C4-2B (cell line): ENCODE measurements around the gene WHRN.

Experiments used
- H3K27ac ChIP-seq: fragments of 450-650 bp; 2 replicates; pipeline ENCODE4 v1.5.1; 2017
- ZFX ChIP-seq: fragments of 450-650 bp; IDR thresholded peaks from 2 replicates; pipeline ENCODE4 v1.6.1; 2017
- TF ChIP-seq, protein P1 (sequence below): fragments of 450-650 bp; conservative IDR thresholded peaks from 2 replicates; pipeline ENCODE4 v1.5.1; 2017; ENCODE audit warnings: mild to moderate bottlenecking

The WHRN gene

DNA sequence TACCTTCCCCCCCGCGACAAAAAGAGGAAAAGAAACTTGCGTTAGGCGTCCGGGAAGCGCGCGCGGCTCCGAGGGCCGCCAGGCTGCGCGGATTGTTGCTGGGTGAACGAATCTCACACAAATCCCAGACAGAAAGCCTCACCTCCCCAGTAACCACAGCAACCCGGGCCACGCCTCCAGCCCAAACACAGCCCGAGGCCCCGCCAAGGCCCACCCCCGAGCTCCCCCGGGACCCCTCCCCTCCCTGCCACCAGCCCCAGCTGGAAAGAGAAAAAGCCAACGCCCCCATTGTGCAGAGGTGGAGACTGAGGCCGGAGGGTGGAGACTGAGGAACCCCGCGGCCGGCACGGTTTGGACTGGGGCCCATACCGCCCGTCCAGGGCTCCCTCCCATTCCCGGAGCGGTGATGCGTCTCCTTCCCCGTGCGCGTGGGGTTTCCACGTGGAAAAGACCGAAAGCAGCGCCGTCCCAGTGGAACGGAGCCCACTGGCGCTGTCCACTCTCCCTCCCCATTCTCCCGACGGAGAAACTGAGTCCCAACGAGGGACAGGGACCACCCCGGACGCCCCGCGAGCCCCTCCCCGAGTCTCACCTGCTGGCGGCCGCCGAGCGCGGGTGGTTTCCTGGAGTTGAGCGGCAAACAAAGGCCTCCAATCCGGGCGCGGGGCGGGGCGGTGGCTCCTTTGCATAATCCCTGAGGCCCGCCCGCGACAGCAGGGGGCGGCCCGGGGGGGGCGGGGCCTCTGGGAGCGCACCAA is 107.2 kb downstream of the WHRN start:
- TF ChIP-seq ZFX = no peak
- TF ChIP-seq, protein P1, sequence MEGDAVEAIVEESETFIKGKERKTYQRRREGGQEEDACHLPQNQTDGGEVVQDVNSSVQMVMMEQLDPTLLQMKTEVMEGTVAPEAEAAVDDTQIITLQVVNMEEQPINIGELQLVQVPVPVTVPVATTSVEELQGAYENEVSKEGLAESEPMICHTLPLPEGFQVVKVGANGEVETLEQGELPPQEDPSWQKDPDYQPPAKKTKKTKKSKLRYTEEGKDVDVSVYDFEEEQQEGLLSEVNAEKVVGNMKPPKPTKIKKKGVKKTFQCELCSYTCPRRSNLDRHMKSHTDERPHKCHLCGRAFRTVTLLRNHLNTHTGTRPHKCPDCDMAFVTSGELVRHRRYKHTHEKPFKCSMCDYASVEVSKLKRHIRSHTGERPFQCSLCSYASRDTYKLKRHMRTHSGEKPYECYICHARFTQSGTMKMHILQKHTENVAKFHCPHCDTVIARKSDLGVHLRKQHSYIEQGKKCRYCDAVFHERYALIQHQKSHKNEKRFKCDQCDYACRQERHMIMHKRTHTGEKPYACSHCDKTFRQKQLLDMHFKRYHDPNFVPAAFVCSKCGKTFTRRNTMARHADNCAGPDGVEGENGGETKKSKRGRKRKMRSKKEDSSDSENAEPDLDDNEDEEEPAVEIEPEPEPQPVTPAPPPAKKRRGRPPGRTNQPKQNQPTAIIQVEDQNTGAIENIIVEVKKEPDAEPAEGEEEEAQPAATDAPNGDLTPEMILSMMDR = no peak
- peak overlapping the region; percentile 66 for H3K27ac ChIP-seq

GRCh38 chr9:114397219-114397847 is 107.9 kb downstream of the WHRN start:
- peak overlapping the region; percentile 66 for H3K27ac ChIP-seq

GRCh38 chr9:114396558-114397218 is 108.6 kb downstream of the WHRN start:
- TF ChIP-seq, protein P1 = no peak
- TF ChIP-seq ZFX = no peak
- no peak overlapping the region for H3K27ac ChIP-seq

More at GRCh38 chr9:114397219-114397847, 107.9 kb downstream of the WHRN start:
- TF ChIP-seq, protein P1 = no peak
- TF ChIP-seq ZFX = no peak

DNA sequence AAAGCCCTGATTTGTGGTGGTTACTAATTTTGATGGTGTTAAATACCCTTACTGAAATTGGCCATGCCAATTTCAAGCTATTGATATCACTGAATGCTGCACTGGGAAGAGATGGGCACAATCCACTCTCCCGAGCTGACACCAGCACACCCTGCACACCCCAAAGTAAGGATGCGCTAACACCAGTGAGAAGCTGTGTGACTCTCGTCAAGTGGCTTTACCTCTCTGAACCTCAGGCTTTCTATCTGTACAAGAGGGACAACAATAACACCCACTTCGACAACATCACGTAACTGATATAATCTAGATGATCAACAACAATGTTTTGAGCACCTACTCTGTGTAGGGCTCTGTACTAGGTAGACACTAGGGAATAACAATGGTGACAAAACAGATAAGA is 109.5 kb downstream of the WHRN start:
- H3K27ac ChIP-seq = no peak overlapping the region
- TF ChIP-seq, protein P1 = no peak
- no peak for TF ChIP-seq ZFX

- TF ChIP-seq ZFX = no peak
- TF ChIP-seq, protein P1 = no peak
- H3K27ac ChIP-seq = no peak overlapping the region
Observed at GRCh38 chr9:114395334-114395617, 110.0 kb downstream of the WHRN start.

DNA sequence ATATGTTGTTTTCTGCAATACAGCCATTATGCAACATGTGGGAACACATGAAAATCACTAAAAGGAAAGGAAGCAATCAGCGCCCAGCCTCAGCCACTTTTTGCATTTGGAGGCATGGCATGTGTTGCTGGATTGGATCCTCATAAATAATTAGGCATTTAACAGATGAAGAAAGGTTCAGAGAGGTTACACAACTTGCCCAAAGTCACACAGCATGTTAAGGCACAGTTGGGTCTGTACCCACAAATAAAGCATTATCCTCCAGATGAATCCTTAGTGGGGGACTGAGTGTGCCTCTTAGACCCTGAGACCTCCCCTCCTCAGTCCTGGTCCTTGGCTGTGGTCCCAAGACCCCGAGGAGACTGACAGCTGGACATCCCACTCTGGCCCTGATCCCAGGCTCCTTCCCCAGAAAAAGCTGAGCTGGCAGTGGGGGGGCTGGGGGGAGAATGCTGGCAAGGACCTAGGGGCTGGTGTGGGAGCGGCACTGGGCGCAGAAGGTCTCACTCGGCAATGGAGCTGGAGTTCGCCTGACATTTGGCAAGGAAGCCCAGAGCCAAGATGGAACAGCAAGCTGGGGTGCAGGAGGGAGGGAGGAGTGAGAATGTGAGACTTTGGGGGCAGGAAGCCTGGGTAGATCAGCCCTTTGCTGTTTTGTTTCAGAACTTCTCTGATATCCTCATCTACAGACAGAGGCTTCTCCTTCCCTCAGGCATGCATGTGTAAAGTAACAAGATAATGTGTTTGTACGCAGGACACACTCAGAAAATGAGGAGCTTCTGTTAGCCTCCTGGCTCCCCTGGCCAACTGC is 110.5 kb downstream of the WHRN start:
- H3K27ac ChIP-seq = no peak overlapping the region

More for the DNA sequence above, 110.5 kb downstream of the WHRN start:
- no peak for TF ChIP-seq ZFX
- TF ChIP-seq, protein P1 = no peak
